Stimulated activated CD8-positive, alpha-beta memory T cell treated with anti-CD3 and anti-CD28 coated beads, Interleukin-12 subunit alpha, Interleukin-12 subunit beta, amount 100 ng/mL, for 4 hours (primary cell): ENCODE measurements around the gene PITPNB.

Experiments used
- DNase-seq: peaks from one replicate; pipeline ENCODE4 v3.0.0-alpha.2; 2020; ENCODE audit warnings: low read depth

The PITPNB gene

DNA sequence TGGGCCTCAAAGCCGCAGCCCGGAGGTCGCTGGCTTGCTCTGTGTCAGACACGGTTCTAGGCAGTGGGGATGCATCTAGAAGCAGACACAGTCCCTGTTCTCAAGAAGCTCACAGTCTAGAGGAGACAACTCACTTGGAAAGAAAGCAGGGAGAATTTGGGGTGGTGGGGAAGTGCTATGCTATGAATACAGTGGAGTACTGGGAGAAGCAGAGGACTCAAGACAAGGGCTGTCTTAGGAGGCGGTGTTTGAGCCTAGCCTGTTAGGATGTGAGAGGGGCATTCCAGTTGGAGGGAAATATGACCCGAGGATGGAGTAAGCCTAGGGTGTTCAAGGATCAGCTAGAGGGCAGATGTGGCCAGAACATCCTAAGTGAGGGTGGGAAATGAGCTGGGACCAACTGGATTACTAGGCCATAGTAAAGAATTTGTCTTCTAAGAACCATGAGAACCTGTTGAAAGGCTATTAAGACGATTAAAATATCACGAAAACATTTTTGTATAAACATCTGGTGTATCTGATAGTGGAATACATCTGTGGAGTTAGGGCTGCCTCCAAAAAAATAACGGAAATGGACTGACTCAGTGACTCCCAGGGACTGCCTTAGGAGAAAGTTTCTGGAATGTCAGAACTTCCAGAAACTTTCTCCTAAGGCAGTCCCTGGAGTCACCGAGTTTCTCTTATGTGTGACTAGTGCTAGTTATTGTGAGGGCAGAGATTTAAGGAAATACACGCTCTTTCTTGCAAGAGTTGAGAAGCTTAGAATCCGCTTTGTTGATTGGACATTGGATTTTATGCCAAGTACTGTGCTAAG is 1.1 kb upstream of the PITPNB start:
- DNase-seq, result no peak

DNA sequence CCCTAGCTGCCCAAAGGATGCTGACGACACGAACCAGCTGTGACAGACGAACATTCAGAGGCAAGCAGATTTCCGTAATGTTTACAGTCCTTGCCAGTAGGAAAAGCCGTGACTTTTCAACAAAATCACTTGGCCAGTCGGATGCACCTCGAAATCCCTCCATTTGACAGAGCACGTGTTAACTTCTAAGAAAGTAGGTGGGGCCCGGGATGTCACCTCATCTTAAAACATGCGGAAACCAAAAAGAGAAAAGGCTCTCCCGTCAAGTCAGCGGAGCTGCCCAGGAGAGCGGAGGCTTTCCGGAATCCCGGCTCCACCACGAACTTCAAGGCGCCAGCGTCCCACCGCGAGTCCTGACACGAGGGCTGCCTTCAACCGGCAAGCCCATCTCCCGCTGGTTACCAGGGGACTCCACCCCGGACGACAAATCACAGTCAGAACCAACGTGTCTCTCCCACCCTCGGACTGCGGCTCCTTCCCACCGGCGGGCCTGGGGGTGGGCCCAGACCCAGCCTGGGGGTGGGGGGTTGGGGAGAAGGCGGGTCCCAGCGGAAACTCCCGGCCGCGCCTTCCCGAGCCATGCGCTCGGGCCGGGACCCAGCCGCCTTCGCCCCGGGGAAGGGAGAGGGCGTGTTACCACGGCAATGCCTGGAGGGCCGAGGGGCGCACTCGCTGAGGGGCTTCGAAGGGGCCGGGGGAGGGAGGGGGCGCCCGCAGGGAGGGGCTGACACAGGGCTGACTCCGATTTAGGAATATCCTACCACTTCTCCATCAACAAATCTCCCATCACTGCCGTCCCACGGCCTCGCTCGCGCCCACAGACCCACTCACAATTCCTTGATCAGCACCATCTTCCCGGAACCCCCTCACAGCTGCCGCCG is 475 bp downstream of the PITPNB start:
- peak; percentile 55 for DNase-seq

DNA sequence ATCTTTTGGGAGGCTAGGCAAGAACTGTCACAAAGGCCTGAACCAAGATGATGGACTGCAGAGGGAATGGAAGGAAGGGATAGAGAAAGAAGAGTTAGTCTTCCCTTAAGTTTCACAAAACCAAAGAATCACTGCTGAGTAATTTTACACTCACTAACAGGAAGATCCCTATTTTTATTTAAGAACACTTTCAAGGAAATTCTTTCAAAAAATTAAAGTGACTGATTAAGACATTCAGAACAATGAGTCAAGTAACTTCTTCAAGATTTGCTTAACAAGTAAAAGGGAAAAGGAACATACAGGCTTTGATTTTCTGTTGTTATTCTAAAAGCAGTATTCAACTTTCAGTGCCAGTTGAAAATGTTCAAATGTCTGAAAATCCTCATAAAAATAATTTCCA is 3.1 kb downstream of the PITPNB start:
- DNase-seq, result no peak

DNA sequence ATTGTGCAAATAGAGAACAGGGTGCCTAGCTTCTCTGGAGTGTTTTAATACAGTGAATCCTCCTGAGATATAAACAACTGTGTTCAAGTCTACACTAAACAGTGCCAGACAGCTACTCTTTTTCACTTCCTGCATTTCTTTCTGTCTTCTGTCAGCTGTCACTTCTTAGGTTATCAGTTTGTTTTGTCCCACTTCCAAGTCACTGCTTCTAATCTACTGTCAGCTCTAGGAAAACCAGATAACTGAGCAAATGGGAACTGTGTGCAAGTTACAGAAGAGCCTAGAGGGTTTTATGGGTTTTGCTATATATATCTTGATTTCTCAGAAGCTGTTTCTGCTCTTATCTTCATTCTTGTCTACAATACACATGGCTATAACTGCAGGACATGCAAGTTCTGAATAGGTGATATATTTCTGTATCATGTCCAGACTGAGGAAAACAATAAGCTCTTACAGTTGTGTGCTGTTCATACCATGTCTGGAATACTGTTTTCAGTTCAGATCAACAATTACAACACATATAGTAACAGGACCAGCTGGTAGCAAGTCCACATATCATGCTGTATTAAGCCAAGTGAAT is 5.8 kb downstream of the PITPNB start:
- no peak for DNase-seq

DNA sequence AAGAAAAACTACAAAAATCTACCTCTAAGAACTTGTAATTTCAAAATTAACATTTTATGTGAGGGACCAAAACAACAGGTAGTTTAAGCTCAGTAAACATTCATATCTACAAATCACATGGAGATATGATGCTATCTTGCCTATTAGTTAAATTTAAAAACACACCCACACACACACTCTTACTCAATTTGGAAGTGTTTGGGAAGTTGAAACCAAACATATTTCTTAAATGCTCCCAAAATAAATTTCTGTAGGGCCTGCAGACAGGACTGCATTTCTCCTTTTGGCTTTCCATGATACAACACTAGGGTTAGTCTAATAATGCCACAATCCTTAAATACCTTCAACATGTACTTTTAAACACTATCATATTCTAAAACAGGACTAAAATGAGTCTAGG is 7.0 kb downstream of the PITPNB start:
- DNase-seq, result no peak

DNA sequence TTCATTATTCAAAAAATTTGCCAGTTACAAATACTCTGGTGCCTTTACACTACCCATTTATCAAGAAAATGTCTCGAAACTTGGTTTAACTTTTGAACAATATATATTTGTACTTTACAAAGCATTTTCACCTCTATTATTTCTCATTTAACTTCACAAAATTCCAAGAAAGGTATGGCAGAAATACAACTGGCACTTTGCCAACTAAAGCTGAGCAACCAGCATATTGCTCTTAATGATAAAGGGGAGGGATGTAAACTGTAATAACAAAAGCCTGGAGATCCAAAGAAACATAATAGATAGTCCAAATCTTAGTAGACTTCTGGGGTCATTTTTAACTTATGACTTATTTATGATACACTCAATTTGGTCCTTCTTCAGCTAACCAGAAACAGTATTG is 7.7 kb downstream of the PITPNB start:
- DNase-seq, result no peak

DNA sequence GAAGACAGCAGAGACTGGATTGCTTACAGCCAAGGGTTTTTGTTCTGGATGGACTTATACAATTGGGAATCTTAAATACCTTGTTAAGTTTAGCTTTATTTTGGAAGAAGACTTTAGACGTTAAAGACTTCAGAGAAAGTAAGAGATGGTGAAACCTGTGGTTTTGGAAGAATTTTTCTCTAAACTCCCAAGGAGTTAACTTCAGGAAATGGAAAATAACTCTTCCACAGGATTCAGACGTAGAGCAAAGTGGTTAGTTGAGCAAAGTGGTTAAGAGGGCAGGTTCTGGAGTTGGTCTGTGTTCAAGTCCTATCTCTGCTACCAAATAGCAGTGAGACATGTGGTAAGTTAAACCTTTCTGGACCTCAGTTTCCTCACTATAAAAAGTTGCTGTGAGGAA is 12.8 kb downstream of the PITPNB start:
- DNase-seq, result no peak

- DNase-seq, result no peak
These were observed 13.4 kb downstream of the PITPNB start for GRCh38 chr22:27905653-27906052.

DNA sequence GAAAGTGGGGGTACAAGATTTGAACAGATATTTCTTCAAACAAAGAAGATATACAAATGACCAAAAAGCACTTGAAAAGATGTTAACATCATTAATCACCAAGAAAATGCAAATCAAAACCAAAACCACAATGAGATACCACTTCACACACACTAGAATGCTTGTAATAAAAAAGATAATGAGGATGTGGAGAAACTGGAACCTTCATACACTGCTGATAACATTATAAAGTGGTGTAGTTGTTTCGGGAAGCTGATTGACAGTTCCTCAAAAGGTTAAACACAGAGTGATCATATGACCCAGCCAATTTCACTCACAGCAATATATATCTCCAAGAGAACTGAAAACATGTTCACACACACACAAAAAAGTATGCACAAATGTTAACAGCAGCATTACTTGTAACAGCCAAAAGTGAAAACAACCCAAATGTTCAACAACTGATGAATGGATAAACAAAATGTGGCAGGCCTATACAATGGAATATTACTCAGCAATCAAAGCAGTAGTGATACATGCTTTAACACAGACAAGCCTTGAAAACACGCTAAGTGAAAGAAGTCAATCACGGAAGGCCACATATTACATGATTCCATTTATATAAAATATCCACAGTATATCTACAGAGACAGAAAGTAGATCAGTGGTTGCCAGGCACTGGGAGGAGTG is 15.1 kb downstream of the PITPNB start:
- DNase-seq, result no peak

- no peak for DNase-seq
These were observed 18.9 kb downstream of the PITPNB start for GRCh38 chr22:27900153-27900552.

- no peak for DNase-seq
These were observed 22.8 kb downstream of the PITPNB start for GRCh38 chr22:27896245-27896644.

- no peak for DNase-seq
These were observed 23.5 kb downstream of the PITPNB start for GRCh38 chr22:27895600-27895999.

DNA sequence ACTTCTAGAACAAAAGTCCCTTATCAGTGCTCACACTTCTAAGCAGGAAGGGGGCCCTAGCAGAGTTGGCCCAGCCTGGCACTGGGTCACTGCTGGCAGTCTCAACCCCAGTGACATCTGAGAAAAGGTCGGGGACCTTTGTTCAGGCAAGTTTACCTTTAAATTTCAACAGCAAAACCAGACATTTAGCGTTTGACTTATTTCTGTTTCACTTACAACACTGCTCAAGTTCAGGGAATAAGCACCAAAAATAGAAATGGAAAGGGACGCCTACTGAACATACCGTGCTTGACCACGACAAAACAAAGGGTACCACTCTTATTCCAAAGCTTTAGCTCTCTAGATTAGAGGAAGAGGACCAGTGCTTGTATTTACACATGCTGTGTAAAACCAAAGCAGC is 26.2 kb downstream of the PITPNB start:
- no peak for DNase-seq

GRCh38 chr22:27892064-27892463 is 27.0 kb downstream of the PITPNB start:
- DNase-seq, result no peak

- DNase-seq, result no peak
These were observed 30.7 kb downstream of the PITPNB start for GRCh38 chr22:27888310-27888709.

GRCh38 chr22:27886843-27887151 is 32.3 kb downstream of the PITPNB start:
- no peak for DNase-seq

DNA sequence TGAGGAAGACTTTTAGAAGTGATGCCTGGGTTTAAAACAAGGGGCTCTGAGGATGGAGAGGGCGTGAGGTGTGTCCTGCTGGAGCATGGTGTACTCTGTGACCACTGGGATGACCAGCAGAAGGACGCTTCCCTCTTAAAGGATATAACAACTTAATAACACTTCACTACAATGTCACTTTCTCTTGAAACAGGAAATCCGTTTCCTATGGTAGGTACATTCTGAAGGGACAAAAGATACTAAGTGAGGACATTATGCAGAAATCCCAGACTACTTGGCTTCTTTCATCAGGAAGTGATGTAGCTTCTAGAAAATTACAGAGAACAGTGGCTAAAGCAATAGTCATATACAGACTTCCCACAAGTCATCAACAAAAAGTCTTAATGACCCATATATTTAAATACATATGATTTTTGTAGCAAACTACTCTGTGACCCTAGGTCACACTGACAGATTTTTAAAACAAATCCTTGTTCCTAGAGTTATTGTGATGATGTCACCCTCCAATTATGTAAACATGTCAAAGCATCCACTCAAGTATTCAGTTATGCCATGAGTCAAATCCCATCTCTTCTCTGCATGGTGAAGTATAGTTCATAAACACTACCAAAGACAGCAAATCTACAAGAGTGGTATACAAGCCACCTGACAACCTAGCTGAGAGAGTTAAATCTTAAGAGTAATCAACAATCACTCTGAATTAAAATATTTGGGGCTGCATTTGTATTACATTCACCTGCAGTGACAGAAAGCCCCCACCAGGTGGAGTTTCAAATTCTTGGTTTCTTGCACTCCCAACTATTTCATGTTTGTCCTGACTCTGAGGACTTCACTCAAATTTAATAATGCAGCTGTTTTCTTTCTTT is 32.8 kb downstream of the PITPNB start:
- no peak for DNase-seq

DNA sequence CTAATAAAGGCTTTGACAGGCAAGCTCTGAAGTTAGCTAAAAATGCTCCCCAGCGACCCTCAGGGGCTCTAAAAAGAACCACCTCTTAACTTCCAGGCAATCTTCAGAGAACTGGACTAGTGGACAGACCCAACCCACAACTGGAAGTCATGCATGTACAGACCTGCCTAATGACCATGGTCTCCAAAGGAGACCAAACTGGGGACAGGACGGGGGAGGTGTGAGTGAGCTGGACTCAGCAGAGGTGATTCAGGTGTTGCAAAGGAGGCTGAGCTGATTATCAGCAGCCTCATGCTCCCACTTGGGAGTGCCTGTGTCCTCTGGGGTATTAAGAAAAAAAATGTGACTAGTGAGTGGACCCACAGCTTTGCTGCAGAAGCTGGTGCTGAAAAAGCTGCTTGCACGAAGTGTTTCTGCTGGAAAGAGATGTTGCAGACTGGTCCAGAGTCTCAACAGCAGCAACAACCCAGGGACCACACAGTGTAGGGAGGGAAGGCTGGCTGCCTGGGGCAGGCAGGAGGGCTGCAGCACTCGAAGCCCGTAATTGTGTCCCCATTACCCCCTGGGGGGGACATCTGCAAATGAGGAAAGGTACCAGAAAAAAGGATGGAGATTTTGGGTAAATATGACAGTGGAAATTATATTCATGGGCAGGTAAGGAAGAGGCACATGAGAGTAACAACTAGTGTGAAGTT is 35.3 kb downstream of the PITPNB start:
- DNase-seq, result no peak

DNA sequence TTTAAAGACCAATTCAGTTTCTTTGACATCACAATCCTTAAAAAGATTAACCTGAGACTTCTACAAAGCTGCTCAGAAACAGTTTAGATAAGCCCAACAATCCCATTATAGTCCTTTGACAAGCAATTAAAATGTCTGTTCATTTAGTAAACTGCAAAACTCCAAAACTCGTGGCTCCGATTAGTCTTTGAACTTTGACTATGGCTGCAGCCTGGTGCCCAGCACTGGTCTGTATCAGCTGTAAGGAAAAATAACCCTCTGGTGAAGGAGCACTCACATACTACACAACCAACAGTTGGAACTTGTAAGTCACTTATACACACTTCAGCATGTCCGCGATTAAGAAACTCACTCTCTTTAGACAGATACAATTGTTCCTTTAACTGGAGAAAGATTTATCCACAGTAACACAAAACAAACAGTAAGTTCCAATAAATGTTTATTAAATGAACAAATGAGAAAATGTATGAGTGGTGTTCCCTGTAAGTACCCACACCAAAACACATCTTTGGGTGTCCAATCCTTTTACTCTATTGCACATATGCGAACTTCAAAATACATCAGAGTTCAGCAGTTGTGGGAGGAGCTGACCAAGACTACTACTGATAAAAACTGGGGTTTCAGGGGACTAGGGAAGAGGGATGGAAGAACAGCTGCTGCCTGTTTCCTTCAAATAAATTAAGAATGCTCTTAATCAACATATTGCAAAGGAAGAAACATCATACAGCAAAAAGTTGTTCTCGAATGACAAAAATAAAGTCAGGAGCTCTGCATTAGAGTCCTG is 36.4 kb downstream of the PITPNB start:
- no peak for DNase-seq

DNA sequence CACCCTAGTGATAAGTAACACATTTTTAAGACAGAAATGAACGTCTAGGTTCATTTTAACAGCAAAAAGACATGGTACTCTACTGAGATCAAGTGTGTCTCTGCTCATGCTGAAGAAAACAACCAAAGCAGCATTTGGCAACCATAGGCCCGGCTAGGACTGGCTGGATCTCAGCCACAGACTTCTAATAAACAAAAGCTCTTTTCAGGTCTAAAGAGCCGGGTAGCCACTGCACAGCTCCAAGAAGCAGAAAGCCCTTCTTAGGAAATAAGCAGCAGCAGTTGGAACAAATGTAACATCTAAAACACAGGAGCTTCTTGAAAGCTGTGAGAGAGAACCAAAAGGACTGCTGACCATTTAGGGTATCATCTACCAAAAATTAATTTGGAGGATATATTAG is 37.6 kb downstream of the PITPNB start:
- DNase-seq, result no peak
